Activated naive CD4-positive, alpha-beta T cell treated with anti-CD3 and anti-CD28 coated beads for 36 hours (primary cell): ENCODE measurements around the gene RNF125. TPM values are rescaled to one million over a fixed set of nuclear protein-coding genes. Genes with fewer than 3 reads are reported as not detected.
A peak's percentile ranks its signal among the peaks of the same experiment; 100 is the strongest.

Experiments
- CTCF ChIA-PET: fragments of 350-600 bp; sonication (Branson Sonifier 250); formaldehyde crosslinking; loops from one replicate; lab custom pipeline; 2021; ENCODE audit warnings: antibody characterized with exemption; lab: Charles Lee
- DNase-seq: peaks from one replicate; pipeline ENCODE4 v3.0.0-alpha.2; 2020
- H3K27ac Mint-ChIP-seq: one replicate; pipeline ENCODE4 v1.8.0; 2021; ENCODE audit warnings: mild to moderate bottlenecking, mixed read lengths
- H3K27me3 Mint-ChIP-seq: one replicate; pipeline ENCODE4 v1.8.0; 2021; ENCODE audit warnings: low read depth, mixed read lengths
- H3K36me3 Mint-ChIP-seq: one replicate; pipeline ENCODE4 v1.8.0; 2021; ENCODE audit warnings: low read depth, mixed read lengths
- H3K4me1 Mint-ChIP-seq: one replicate; pipeline ENCODE4 v1.8.0; 2021; ENCODE audit warnings: low read depth, mixed read lengths
- H3K4me3 Mint-ChIP-seq: one replicate; pipeline ENCODE4 v1.8.0; 2021; ENCODE audit warnings: mild to moderate bottlenecking, moderate library complexity, mixed read lengths
- H3K9me3 Mint-ChIP-seq: one replicate; pipeline ENCODE4 v1.8.0; 2021; ENCODE audit warnings: mixed read lengths
- intact Hi-C: fragments of 100-400 bp; cut with micrococcal nuclease; formaldehyde crosslinking; loops from one replicate; pipeline ENCODE4 v1.15.1; 2023
- total RNA-seq, 2 experiments: library from RNA; stranded (reverse); gene quantifications; one replicate each; pipeline ENCODE4 v1.2.3, GENCODE V29; 2021

Gene RNF125
- total RNA-seq = 10 to 100 TPM; 11.4 to 12.0 TPM

GRCh38 chr18:32018331-32019250 is at the start of gene RNF125:
Gene RNF125 (plus strand): TSS chr18:32018825. CDS start chr18:32018864, 39 bp downstream.
- DNase-seq = peak; percentile 81
- Mint-ChIP-seq H3K9me3 (no peaks in the 10 kb centered on the region), H3K4me1 (peaks cover 38% of the 10 kb centered on the region), H3K36me3 (peaks cover 3% of the 10 kb centered on the region), H3K27me3 (no peaks in the 10 kb centered on the region), H3K27ac (peak within 1 kb of the TSS; percentile 93), H3K4me3 (peak within 1 kb of the TSS; percentile 99)
- intact Hi-C loops = loop anchor here (1.0 to 5.0 kb wide), 9 partner anchors 23 to 514 kb away; partner anchors contain the start of gene TRAPPC8
- CTCF ChIA-PET = interaction anchor here (1.0 to 2.1 kb wide), 14 partner anchors 8 to 121 kb away, joined by 3 to 16 read pairs (median 6); partner anchors contain the start of genes RNF138 and TRAPPC8

- no peaks in the 10 kb centered on the region for H3K27me3 Mint-ChIP-seq
- intact Hi-C loops = no loop called here
- no peaks in the 10 kb centered on the region for H3K4me1 Mint-ChIP-seq
- peaks cover 6% of the 10 kb centered on the region for H3K36me3 Mint-ChIP-seq
- no peak overlapping the region for H3K27ac Mint-ChIP-seq
- no peak for DNase-seq
- H3K9me3 Mint-ChIP-seq = peaks cover 23% of the 10 kb centered on the region
- no peak overlapping the region for H3K4me3 Mint-ChIP-seq
- CTCF ChIA-PET = no interaction called here
Observed at GRCh38 chr18:31970617-31971016, 48.0 kb upstream of the RNF125 start.

GRCh38 chr18:31973929-31974546 is 44.6 kb upstream of the RNF125 start:
- Mint-ChIP-seq H3K4me1 (no peaks in the 10 kb centered on the region), H3K9me3 (peaks cover 36% of the 10 kb centered on the region), H3K27ac (no peak overlapping the region), H3K4me3 (no peak overlapping the region), H3K36me3 (peaks cover 6% of the 10 kb centered on the region), H3K27me3 (no peaks in the 10 kb centered on the region)
- CTCF ChIA-PET = interaction anchor here (0.8 to 0.9 kb wide), 2 partner anchors 68 to 69 kb away, joined by 3 to 5 read pairs; no protein-coding TSS in a partner anchor
- no peak for DNase-seq
- intact Hi-C loops = no loop called here

GRCh38 chr18:31976242-31976641 is 42.4 kb upstream of the RNF125 start:
- Mint-ChIP-seq H3K4me3 (no peak overlapping the region), H3K9me3 (peaks cover 40% of the 10 kb centered on the region), H3K27ac (no peak overlapping the region), H3K36me3 (peaks cover 6% of the 10 kb centered on the region), H3K27me3 (no peaks in the 10 kb centered on the region), H3K4me1 (no peaks in the 10 kb centered on the region)
- no peak for DNase-seq
- intact Hi-C loops = no loop called here
- CTCF ChIA-PET = interaction anchor here (0.6 to 2.2 kb wide), 11 partner anchors 11 to 234 kb away, joined by 3 to 5 read pairs (median 3); partner anchors contain the start of gene RNF125

GRCh38 chr18:31977270-31977872 is 41.3 kb upstream of the RNF125 start:
- Mint-ChIP-seq H3K4me3 (no peak overlapping the region), H3K4me1 (no peaks in the 10 kb centered on the region), H3K9me3 (peaks cover 36% of the 10 kb centered on the region), H3K36me3 (peaks cover 5% of the 10 kb centered on the region), H3K27ac (no peak overlapping the region), H3K27me3 (no peaks in the 10 kb centered on the region)
- peak; percentile 31 for DNase-seq
- intact Hi-C loops = loop anchor here (1.0 kb wide), 2 partner anchors 236 to 421 kb away; no protein-coding TSS in a partner anchor
- CTCF ChIA-PET = interaction anchor here (0.6 to 2.2 kb wide), 16 partner anchors 9 to 427 kb away, joined by 3 to 5 read pairs (median 3); partner anchors contain the start of genes RNF125 and TRAPPC8

- Mint-ChIP-seq H3K36me3 (peaks cover 5% of the 10 kb centered on the region), H3K27ac (no peak overlapping the region), H3K4me1 (peaks cover 3% of the 10 kb centered on the region), H3K4me3 (no peak overlapping the region), H3K27me3 (no peaks in the 10 kb centered on the region), H3K9me3 (peaks cover 34% of the 10 kb centered on the region)
- DNase-seq = no peak
- CTCF ChIA-PET = interaction anchor here (0.6 kb wide), 1 partner anchor 311 kb away, joined by 3 read pairs; no protein-coding TSS in a partner anchor
- intact Hi-C loops = no loop called here
Observed at GRCh38 chr18:31978616-31979015, 40.0 kb upstream of the RNF125 start.

GRCh38 chr18:31979714-31980113 is 38.9 kb upstream of the RNF125 start:
- H3K27me3 Mint-ChIP-seq = no peaks in the 10 kb centered on the region
- no peak overlapping the region for H3K4me3 Mint-ChIP-seq
- peaks cover 11% of the 10 kb centered on the region for H3K4me1 Mint-ChIP-seq
- DNase-seq = no peak
- no peaks in the 10 kb centered on the region for H3K36me3 Mint-ChIP-seq
- no peak overlapping the region for H3K27ac Mint-ChIP-seq
- intact Hi-C loops = no loop called here
- CTCF ChIA-PET = interaction anchor here (0.5 kb wide), 1 partner anchor 49 kb away, joined by 3 read pairs; no protein-coding TSS in a partner anchor
- H3K9me3 Mint-ChIP-seq = peaks cover 23% of the 10 kb centered on the region

- H3K36me3 Mint-ChIP-seq = no peaks in the 10 kb centered on the region
- H3K27me3 Mint-ChIP-seq = no peaks in the 10 kb centered on the region
- H3K4me3 Mint-ChIP-seq = no peak overlapping the region
- intact Hi-C loops = no loop called here
- H3K4me1 Mint-ChIP-seq = peaks cover 12% of the 10 kb centered on the region
- DNase-seq = no peak
- CTCF ChIA-PET = no interaction called here
- no peak overlapping the region for H3K27ac Mint-ChIP-seq
- H3K9me3 Mint-ChIP-seq = peaks cover 17% of the 10 kb centered on the region
Observed at GRCh38 chr18:31980863-31981262, 37.8 kb upstream of the RNF125 start.

- no peak overlapping the region for H3K4me3 Mint-ChIP-seq
- CTCF ChIA-PET = no interaction called here
Observed at GRCh38 chr18:31983020-31983419, 35.6 kb upstream of the RNF125 start.

GRCh38 chr18:31983976-31984375 is 34.6 kb upstream of the RNF125 start:
- no peak for DNase-seq
- no peak overlapping the region for H3K27ac Mint-ChIP-seq
- no peak overlapping the region for H3K4me3 Mint-ChIP-seq
- no peaks in the 10 kb centered on the region for H3K36me3 Mint-ChIP-seq
- peaks cover 4% of the 10 kb centered on the region for H3K9me3 Mint-ChIP-seq
- H3K4me1 Mint-ChIP-seq = peaks cover 12% of the 10 kb centered on the region
- H3K27me3 Mint-ChIP-seq = no peaks in the 10 kb centered on the region
- CTCF ChIA-PET = no interaction called here
- intact Hi-C loops = no loop called here

More at GRCh38 chr18:31983020-31983419, 35.6 kb upstream of the RNF125 start:
- H3K27me3 Mint-ChIP-seq = no peaks in the 10 kb centered on the region
- no peak for DNase-seq
- no peak overlapping the region for H3K27ac Mint-ChIP-seq
- peaks cover 12% of the 10 kb centered on the region for H3K4me1 Mint-ChIP-seq
- intact Hi-C loops = no loop called here
- no peaks in the 10 kb centered on the region for H3K36me3 Mint-ChIP-seq
- peaks cover 14% of the 10 kb centered on the region for H3K9me3 Mint-ChIP-seq

- H3K27ac Mint-ChIP-seq = no peak overlapping the region
- H3K9me3 Mint-ChIP-seq = no peaks in the 10 kb centered on the region
Observed at GRCh38 chr18:31990823-31991222, 27.8 kb upstream of the RNF125 start.

GRCh38 chr18:31996007-31996406 is 22.6 kb upstream of the RNF125 start:
- Mint-ChIP-seq H3K9me3 (no peaks in the 10 kb centered on the region), H3K36me3 (no peaks in the 10 kb centered on the region), H3K4me1 (no peaks in the 10 kb centered on the region), H3K27me3 (no peaks in the 10 kb centered on the region), H3K27ac (no peak overlapping the region), H3K4me3 (no peak overlapping the region)
- intact Hi-C loops = no loop called here
- no peak for DNase-seq
- CTCF ChIA-PET = interaction anchor here (1.0 kb wide), 1 partner anchor 149 kb away, joined by 4 read pairs; no protein-coding TSS in a partner anchor

More at GRCh38 chr18:31990823-31991222, 27.8 kb upstream of the RNF125 start:
- Mint-ChIP-seq H3K4me3 (no peak overlapping the region), H3K27me3 (no peaks in the 10 kb centered on the region), H3K36me3 (no peaks in the 10 kb centered on the region), H3K4me1 (no peaks in the 10 kb centered on the region)
- DNase-seq = no peak
- CTCF ChIA-PET = no interaction called here
- intact Hi-C loops = no loop called here
